RKO (cell line): Measurements from ENCODE around the gene MPL.
A peak's percentile ranks its signal among the peaks of the same experiment; 100 is the strongest.
"Not testable (repeated sequence)": the region's sequence is repeated elsewhere in the genome, so short reads cannot be mapped to it uniquely, and the experiment has no call there.

Experiments
- DNase-seq: peaks from one replicate; pipeline ENCODE4 v3.0.0-alpha.2; 2016; ENCODE audit warnings: low spot score

MPL gene

GRCh38 chr1:43379476-43379875 is 41.9 kb downstream of the MPL start:
- DNase-seq, result no peak

- no peak for DNase-seq
Measured at GRCh38 chr1:43381612-43382011, 44.0 kb downstream of the MPL start.

GRCh38 chr1:43382027-43382779 is 44.6 kb downstream of the MPL start:
- no peak for DNase-seq

- no peak for DNase-seq
Measured at GRCh38 chr1:43383449-43383848, 45.8 kb downstream of the MPL start.

- no peak for DNase-seq
Measured at GRCh38 chr1:43386676-43387075, 49.1 kb downstream of the MPL start.

GRCh38 chr1:43387976-43388599 is 50.5 kb downstream of the MPL start:
- peak; percentile 65 for DNase-seq

- no peak for DNase-seq
Measured at GRCh38 chr1:43388613-43389012, 51.0 kb downstream of the MPL start.

GRCh38 chr1:43389326-43390313 is 52.0 kb downstream of the MPL start, which contains the start of the genes MED8 and SZT2:
Gene MED8, minus strand, starts transcription at chr1:43389800. Its CDS starts 36 bp downstream, at chr1:43389764.
Gene SZT2, plus strand, starts transcription at chr1:43389899. Its CDS starts 70 bp downstream, at chr1:43389969.
- DNase-seq, result peak; percentile 96

- no peak for DNase-seq
Measured at GRCh38 chr1:43392702-43393101, 55.1 kb downstream of the MPL start.

GRCh38 chr1:43395523-43395922 is 57.9 kb downstream of the MPL start:
- no peak for DNase-seq

GRCh38 chr1:43396059-43396458 is 58.4 kb downstream of the MPL start:
- no peak for DNase-seq

GRCh38 chr1:43398227-43398626 is 60.6 kb downstream of the MPL start:
- no peak for DNase-seq

GRCh38 chr1:43400441-43400840 is 62.8 kb downstream of the MPL start:
- not testable (repeated sequence) for DNase-seq

GRCh38 chr1:43402089-43402865 is 64.7 kb downstream of the MPL start:
- no peak for DNase-seq
